CD4-positive, alpha-beta T cell treated with Interleukin-1 beta for 1 hour (primary cell): ENCODE results near the gene PRCD.
"Not testable (repeated sequence)": the region's sequence is repeated elsewhere in the genome, so short reads cannot be mapped to it uniquely, and the experiment has no call there.

Source experiments
- DNase-seq, 2 donors: peaks; one replicate each; pipeline ENCODE4 v3.0.0-alpha.2; 2020 to 2022

Gene PRCD

DNA sequence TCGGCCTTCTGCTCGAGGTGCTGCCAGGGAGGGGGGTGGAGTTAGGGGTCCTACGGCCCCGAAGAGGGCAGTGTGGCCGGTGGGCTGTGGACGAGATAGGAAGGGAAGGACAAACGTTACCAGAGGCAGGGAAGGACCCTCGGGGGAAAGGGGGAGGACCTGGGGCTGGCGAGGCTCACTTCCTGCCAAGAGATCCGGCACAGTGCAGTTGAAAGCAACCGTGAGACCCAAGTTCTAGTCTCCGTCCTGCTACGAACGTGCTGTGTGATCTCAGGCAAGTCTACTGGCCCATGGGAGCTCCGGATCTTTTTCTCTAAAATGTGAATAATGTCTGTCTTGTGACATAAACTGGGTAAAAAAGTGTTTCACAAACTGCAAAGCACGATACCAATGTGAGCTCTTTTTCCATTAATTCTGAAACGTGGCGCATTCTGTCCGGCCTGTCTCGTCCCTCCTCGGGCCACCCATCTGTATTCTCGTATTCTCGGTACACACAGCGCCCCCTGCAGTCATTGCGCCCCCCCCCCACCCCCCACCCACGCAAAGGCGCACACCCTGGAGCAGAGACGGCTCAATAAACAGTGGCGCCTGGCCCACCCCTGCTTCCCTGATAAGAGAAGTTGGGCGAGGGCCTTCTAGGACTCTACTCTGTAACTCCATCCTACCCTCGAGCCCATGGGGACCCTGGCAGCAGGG is 11.2 kb upstream of the PRCD start:
- no peak for DNase-seq

DNA sequence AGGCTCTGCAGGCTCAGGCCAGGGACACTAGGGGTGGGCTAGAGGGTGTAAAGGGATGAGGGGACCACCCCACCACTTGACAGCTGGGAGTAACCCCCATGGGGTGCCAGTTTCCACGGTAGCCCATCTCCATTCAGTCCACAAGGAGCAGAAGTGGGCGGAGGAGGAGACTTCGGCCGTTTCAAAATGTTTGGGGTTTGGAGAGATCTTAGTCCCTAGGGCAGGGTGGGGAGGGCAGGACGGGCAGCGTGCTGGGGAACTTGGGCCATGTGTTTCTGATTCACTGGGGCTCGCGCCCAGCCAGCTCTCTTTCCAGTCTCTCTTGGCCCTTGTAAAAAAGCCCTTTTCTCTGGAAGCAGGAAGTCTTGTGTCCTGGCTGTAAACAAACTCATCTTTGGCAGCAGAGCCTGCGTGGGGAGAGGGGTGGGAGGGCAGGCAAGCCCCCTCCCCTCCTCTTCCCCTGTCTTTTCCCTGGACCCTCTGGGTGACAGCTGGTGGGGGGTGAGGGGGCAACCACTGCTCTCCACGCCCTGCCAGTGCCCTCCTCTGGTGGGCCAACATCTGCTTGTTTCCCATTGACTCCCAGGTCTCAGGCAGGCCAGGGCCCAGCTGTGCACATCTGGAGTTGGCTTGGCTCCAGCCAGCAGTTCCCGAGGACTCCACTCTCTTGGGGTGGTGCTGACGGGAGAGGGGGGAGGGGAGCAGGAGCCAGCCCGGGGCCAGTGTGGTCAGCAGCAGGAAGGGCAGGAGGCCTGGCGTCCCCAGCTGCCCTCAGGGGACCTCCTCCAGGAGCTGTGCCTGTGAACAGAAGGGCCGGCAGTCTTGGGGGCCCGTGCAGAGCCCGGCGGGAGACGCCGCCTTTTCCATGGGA is 10.4 kb upstream of the PRCD start:
- DNase-seq: no peak

DNA sequence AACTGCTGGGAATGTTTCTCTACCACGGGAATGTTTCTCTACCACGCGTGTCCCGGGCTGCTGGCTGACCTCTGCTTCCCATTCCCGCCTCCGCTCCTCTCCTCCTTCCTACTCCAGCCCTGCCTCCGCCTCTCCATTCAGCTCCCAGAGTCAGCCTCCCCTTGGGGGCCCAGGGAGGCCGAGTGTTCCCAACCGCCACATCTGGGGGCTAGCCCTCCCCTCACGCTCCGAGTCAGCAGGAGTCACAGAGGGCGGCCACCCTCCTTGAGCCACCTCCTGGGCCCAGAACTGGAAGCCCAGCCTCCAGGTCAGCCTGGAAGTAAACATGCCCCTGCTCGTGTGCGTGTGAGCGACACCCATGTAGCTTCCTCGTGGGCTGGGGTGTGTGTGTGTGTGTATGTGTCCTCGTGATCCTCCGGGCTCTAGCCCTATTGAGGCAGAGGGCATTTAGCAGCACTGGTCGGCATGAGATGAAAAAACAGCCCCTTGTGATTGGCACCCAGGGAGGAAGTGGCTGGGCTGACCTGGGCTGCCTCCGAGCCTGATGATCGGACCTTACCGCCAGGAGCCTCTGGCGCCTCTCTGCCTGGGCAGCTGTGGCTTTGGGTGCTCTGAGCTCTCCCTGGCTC is 9.6 kb upstream of the PRCD start:
- no peak for DNase-seq

DNA sequence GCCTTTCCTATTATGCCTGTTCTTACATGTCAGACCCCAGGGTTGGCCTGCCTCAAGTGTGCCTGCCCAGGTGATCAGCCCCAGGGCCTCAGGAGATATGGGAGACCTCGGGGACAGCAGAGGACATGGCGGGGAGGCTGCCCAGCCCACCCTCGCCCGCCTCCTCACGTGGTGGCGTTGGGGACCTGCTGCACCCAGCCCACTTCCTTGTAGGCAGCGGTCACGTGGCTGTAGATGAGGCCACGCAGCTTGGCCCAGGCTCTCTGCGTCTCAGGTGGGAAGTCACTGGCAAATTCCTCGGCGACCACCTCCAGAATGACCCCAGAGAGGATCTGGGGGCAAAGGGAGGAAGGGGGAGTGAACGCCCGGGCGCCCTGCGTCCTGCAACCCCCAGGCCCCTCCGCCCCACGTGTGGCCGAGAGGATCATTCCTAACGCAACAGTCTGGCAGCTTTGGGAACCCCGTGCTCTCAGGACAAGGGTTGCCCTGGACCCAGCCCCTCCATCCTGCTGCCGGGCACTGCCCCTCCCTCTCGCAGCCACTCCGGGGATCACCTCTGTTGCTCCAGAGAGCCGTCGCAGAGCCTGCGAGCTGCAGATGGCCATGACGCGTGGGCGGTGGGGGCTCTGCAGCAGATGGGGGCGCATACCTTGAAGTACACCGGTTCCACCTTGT is 8.9 kb upstream of the PRCD start:
- no peak for DNase-seq

DNA sequence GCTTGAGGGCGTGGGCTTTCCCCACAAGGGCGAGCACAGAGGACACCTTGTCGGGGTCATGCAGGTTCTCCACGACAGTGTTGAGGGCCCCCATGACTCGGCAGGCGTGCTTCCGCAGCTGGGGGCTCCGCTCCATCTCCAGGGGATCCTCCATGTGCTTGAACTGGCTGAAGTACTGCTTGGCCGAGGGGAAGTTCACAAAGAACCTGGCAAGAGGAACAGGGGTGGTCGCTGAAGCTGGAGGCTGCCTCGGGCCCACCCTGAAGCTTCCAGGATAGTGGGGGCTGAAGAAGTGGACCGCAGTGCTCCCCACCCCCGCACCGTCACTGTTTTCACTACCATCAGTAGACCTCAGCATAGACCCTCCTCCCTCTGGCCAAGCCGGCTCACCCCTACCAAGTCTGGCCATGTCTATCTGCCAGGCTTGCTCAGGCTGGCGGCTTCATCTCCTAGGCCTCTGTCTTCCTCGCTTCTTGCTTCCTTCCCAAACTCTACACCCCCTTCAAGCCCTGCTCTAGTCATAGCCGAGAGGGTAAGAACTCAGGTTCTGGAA is 8.3 kb upstream of the PRCD start:
- no peak for DNase-seq

DNA sequence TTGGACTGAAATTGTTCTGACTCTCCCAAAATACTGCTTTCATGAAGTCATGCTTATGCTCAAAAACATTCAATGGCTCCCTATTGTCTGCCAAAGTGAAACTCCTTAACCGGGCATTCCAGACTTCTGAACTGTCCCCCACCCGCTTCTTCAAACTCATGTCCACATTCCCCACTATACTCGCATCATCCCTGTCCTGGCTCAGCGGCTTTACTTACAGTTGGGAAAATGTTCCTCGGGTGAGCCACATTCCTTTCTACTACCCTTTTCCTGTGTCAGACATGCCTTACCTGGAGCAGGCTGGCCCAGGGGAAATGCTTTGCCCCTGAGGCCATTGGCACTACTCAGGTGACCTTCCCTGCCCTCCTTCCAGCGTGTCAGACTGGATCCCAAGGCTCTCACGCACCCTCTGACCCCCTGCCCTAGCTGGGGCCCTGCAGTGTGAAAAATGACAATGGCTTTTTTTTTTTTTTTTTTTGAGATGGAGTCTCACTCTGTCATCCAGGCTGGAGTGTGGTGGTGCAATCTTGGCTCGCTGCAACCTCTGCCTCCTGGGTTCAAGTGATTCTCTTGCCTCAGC is 7.7 kb upstream of the PRCD start:
- DNase-seq: no peak

DNA sequence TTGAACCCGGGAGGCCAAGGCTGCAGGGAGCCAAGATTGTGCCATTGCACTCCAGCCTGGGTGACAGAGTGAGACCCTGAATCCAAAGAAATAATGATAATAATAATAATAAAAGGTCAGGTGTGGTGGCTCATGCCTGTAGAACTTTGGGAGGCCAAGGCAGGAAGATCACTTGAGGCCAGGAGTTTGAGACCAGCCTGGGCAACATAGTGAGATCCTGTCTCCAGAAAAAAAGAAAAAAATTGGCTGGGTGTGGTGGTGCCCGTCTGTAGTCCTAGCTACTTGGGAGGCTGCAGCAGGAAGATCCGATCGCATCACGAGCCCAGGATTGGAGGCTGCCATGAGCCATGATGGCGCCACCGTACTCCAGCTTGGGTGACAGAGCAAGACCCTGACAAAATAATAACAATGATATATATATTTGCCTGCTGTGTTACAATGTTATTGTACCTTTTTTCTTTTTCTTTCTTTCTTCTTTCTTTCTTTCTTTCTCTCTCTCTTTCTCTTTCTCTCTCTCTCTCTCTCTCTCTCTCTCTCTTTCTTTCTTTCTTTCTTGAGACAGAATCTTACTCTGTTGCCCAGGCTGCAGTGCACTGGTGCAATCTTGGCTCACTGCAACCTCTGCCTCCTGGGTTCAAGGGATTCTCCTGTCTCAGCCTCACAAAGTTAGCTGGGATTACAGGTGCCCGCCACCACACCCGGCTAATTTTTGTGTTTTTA is 6.0 kb upstream of the PRCD start:
- not testable (repeated sequence) for DNase-seq

DNA sequence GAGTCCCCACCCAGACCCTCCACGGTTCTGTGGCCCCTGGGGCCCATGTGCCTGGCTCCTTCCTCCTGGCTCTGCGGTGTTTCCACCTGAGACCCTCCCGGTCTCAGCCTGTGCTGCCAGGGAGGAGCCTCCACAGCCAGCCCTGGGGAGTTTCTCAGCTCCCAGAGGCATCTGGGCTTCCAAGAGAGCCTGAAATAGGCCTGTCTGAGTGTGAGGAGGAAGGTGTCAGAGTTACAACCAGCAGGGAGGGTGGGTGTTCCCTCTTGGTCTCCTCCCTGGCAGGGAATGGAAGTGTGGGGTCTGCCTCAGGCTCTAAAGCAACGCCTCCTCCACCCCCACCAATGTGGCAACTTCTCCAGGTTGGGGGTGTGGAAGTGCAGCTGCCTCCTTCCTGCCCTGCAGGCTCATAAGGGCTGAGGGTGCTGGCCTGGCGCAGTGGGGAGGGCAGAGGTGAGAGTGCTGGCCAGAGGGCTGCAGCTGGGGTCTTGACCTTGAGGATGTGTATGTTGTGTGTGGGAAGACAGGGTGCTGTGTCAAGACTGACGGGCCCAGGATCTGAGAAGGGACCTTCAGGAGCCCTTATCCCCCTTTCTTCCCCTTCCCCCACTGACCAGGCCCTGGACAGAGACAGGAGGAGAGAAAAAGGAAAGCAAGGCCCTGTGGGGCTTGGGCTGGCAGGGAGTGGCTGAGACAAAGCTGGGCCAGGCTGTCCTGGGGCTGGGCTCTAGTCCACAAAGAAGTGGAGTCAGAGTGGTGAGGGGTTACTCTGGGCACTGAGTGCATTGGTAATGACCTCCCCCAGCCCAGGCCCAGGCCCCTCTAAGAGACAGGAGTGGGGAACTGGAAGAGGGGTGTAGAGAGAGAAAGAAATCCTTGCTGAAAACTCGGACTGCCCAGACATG is 4.8 kb upstream of the PRCD start:
- no peak for DNase-seq

DNA sequence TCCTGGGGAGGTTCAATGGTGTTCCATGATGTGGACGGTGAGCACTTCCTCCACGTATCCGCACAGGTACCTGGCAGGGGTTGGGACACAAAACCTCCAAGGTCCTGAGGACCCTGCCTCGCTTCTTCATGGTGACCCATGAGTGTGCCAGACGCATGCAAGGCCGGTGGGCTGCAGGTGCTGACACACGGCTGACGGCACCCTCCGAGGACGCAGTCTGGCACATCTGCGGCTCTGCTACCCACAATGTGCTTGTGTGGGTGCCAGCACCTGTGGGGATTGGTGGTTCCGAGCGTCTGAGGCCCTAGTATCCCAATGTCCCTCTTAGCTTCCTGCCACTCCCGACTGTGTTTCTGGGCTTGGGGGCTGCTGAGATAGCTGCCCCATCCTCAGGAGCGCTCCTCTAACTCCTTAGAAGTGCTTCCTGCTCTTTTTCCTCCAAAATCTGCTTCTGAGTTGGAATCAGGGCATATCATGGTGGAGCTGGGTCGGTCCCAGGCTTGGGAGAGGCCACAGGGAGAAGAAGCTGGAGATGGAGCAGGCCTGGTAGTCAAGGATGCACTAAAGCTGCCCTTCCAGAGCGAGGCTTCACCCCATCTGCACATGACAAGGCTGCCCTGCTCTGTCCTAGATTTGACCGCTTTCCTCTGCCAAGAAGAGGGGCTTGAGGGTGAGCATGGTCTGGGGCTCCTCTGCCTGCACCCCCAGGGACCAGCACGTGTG is 3.9 kb upstream of the PRCD start:
- DNase-seq: no peak

DNA sequence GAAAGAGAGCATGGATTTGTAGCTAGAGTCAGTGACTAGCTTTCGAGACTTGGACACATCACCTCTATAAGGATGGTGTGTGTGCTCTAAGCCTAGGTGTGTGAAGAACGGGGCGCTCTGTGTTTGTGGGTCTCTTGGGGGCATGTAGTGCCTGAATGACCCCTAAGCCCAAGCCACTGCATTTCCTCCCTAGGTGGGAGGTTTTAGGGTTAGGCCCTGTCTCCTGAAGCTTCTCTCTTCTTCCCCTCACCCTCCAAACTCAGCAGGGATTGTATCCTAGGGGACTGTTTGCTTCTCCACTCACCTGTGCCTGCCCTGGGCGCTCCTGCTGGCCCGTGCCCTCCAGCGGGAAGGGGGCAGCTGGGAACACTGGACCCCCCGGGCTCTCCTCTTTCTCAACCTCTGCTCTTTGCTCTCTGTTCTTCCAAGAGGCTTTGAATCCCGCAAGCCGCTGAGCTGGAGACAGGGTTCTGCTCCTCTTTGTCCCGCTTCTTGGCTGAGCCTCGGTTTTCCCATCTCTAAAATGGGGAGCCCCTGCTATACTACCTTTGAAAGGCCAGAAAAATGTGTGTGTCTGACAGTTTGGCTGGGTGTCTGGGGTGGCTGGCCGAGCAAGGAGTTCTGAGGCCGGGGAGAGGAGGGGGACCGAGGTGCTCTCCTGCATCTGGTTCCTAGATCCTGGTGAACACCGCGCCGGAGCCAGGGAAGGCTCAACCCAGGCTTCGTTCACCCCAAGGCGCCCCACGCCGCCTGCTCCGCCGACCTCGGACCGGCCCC is 3.1 kb upstream of the PRCD start:
- no peak for DNase-seq

DNA sequence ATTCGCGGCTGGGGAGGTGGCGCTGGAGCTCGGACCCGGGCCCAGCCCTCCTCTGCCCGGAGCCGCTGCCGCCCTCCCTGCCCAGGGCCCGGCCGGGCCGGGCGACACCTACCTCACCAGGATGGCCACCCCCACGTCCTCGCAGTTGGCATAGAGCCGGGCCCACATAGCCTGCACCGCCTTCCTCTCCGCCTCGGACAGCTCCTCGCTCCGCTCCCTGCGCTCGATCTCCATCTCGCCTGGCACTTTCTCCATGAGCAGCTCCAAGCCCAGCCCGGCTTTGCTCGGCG is 2.6 kb upstream of the PRCD start:
- no peak for DNase-seq

DNA sequence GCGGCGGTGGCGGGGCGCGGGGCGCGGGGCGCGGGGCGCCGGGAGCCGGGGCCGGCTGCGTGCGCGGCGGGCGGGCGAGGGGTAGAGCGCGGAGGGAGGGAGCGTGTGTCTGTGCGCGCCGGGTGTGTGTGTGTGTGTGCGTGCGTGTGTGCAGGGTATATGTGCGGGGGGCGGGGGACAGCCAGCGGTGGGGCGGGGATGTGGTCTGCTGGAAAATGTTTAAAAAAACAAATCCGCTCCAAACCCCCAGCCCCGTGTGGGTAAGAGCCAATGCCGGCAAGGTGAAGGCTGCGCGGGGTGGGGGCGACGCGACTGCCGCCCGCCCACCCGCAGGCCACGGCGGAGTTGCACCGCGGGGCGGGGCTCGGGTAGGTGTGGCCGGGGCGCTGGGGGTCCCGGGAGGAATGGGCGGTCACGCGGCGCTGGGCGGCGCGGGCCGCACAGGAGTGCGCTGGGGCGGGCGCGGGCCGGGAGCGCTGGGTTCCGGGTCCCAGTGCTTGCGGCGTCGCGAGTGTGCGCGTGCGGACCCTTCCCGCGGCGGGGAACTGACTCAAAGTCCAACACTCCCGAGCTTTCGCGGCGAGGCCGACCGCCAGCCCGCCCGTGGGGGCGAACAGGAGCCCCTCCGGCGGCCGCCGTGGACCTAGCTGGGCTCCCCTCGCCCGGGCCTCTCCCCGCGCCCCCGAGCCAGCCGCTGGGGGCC is 2.1 kb upstream of the PRCD start, which contains the start of gene CYGB:
Gene CYGB, minus strand, starts transcription at position 132 of the 703 bp plus-strand sequence. CDS start 167 bp downstream, outside the sequence.
- DNase-seq: no peak

DNA sequence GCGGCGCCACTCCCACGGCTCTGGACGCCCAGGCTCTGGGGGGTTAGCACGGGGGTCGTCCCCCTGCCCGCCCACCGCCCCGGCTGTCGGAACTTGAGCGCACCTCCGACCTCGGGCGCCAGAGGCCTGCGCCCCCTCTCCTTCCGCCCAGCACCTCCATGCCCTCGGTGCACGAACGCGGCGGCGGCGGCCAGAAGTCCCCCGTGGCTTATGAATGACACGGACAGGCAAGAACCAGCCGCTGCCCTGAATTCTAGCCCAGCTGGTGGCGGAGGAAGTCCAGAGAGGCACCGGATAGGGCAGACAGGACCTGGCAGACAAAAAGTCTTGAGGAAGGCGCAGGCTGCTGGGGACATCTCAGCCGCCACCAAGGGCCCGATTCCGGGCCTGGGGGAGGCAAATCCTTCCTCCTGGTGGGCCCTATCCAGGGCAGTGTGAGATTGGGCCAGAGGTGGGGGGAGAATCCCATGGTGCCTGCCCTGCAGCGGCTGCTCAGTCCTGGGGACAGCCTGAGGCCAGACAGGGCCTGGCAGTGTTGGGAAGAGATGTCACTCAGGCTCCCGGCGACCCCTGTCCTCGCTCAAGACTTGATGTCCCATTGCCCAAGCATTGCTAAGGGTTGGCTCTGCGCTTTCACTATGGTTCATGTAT is 1.4 kb upstream of the PRCD start:
- DNase-seq: no peak

DNA sequence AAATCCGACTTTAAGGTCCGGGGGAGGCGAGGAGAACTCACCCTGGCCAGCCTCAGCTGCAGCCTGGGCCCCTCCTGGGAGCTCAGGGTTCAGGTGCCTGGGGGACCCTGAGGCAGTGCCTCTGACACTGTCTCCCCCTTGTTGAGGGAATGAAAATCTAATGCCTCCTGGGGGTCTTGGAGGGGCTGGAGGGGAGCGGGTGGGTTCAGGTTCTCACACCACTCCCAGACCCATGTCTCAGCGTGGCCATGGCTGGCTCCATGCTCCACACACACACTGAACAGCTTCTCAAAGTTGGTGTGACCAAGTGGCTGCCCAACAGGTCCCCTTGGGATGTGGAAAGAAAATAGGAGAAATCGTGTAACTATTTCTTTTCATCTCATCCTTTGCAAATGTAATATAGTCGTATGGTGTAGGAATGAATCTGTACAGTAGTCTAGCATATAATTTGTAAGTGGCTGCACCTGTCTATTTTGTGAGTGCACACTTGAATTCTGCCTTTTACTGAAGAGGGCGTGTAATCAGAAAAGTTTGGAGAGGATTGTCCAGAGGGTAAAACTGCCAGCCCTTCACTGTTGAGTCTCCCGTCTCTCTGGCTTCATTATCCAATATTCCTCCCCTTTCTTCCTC is 788 bp upstream of the PRCD start:
- no peak for DNase-seq

DNA sequence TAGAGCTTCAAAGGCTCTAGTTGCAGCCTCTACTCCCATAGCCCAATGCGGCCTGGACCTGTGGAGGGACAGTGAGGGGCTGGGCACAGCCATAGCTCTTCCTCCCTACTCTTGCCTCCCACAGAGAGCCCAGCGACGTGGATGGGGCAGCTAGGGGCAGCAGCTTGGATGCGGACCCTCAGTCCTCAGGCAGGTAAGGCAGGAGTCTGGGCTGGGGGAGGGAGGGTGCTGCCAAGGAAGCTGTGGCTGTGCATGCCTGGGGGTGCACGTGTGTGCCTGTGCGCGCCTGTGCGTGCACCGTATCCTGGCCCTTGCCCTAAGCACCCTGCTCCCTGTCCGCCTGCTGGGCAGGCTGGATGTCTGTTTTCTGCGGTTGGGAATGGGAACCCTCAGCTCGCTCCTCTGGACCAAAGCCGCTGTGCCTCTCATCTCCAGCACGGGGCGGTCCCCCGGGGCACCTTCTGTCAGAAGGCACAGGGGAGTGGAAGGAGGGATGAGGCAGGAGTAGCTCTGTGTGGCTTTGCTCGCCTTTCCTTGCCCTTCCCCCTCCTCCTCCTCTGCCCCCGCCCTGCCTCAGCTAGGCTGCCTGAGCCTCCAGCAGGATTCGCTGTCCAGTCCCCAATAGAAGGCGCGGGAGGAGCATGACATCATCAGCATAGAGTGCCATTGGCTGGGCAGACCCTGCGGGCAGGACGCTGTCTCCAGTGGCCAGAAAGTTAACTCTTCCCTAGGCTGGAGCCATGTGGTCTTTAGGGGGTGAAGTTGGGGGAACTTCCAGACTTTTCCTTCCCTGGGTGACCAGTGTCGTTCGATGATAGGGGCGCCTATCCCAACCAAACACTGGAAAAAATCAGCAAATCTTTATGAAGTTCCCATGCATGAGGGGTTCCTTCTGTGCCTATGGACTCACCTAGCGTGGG is 797 bp downstream of the PRCD start:
- peak in 1 of 2 donors; percentile 68 for DNase-seq

DNA sequence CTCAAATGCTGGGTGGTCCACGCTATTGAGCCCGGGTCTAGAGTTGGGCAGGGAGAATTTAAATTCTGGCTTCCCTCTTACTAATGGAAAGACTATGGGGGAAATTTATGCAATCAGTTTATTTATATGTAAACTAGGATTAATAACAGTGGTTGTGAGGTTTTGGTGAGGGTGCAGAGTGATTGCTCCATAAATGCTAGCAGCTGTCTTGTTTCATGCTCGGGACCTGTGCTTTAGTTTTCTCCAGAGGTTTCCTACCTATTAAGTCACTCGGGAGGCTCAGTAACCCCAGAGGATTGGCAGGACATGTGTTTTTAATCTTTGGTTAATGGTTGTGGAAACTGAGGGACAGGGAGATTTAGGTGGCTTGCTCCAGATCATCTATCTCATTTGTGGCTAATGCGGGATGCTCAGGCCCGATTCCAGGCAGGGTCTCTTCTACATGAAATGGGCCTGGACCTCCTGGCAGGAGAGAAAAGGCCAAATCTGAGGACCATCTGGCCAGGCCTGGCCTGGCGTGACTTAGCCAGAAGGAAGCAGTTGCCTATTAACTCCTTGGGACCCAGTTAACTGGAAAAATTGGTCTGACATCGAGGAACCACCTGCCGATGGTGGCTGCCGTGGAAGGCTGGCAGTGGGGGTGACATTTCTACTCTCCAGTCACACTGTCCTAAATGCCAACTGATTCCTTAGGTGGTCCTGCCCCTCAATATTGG is 2.1 kb downstream of the PRCD start:
- DNase-seq: no peak
